Neural progenitor cell (in vitro differentiated cells): ENCODE measurements around the gene RMRP. TPM values are rescaled to one million over a fixed set of nuclear protein-coding genes. Genes with fewer than 3 reads are reported as not detected.
"Not testable (repeated sequence)": the region's sequence is repeated elsewhere in the genome, so short reads cannot be mapped to it uniquely, and the experiment has no call there.

Experiments used
- DNase-seq: peaks from one replicate; pipeline ENCODE4 v3.0.0-alpha.2; 2016; ENCODE audit warnings: low spot score
- H2AFZ ChIP-seq: fragments of 200-600 bp; sonication (generic); replicated peaks from 2 replicates; pipeline ENCODE4 v1.6.1; 2016; ENCODE audit warnings: antibody characterized with exemption
- H3F3A ChIP-seq: fragments of 200-600 bp; sonication (generic); 2 replicates; pipeline ENCODE4 v1.6.1; 2016; ENCODE audit warnings: antibody characterized with exemption, low read depth
- H3K27ac ChIP-seq: fragments of 200-600 bp; sonication (generic); 2 replicates; pipeline ENCODE4 v1.5.1; 2016; ENCODE audit warnings: mild to moderate bottlenecking
- H3K27me3 ChIP-seq: fragments of 200-600 bp; sonication (generic); 2 replicates; pipeline ENCODE4 v1.6.1; 2016; ENCODE audit warnings: mild to moderate bottlenecking, moderate library complexity
- H3K36me3 ChIP-seq: fragments of 200-600 bp; sonication (generic); 2 replicates; pipeline ENCODE4 v1.5.1; 2016
- H3K4me1 ChIP-seq: fragments of 200-600 bp; sonication (generic); 2 replicates; pipeline ENCODE4 v1.6.1; 2016; ENCODE audit warnings: mixed run types
- H3K4me2 ChIP-seq: fragments of 200-600 bp; sonication (generic); 2 replicates; pipeline ENCODE4 v1.6.1; 2016
- H3K4me3 ChIP-seq: fragments of 200-600 bp; sonication (generic); 2 replicates; pipeline ENCODE4 v1.5.1; 2016
- H3K79me2 ChIP-seq: fragments of 200-600 bp; sonication (generic); 2 replicates; pipeline ENCODE4 v1.6.1; 2016; ENCODE audit warnings: low read depth
- H3K9ac ChIP-seq: fragments of 200-600 bp; sonication (generic); 2 replicates; pipeline ENCODE4 v1.6.1; 2016
- H3K9me3 ChIP-seq: fragments of 200-600 bp; sonication (generic); 2 replicates; pipeline ENCODE4 v1.5.1; 2016; ENCODE audit warnings: low read depth
- H4K20me1 ChIP-seq: fragments of 200-600 bp; sonication (generic); 2 replicates; pipeline ENCODE4 v1.6.1; 2016; ENCODE audit warnings: low read depth
- H3K27ac Mint-ChIP-seq: 3 replicates; pipeline ENCODE4 v1.8.0; 2021; ENCODE audit warnings: mixed read lengths
- H3K27me3 Mint-ChIP-seq: 2 replicates; pipeline ENCODE4 v1.8.0; 2022; ENCODE audit warnings: low read depth, mild to moderate bottlenecking, inconsistent platforms, moderate library complexity, mixed read lengths; ENCODE audit not compliant: insufficient read depth
- H3K36me3 Mint-ChIP-seq: 3 replicates; pipeline ENCODE4 v1.8.0; 2021; ENCODE audit warnings: mixed read lengths
- H3K4me1 Mint-ChIP-seq: 3 replicates; pipeline ENCODE4 v1.8.0; 2021; ENCODE audit warnings: mixed read lengths
- H3K4me3 Mint-ChIP-seq: 3 replicates; pipeline ENCODE4 v1.8.0; 2021; ENCODE audit warnings: mild to moderate bottlenecking, moderate library complexity, mixed read lengths
- H3K9me3 Mint-ChIP-seq: 3 replicates; pipeline ENCODE4 v1.8.0; 2020; ENCODE audit warnings: mixed read lengths
- CTCF ChIP-seq: fragments of 200-600 bp; sonication (generic); IDR thresholded peaks from 2 replicates; pipeline ENCODE4 v1.5.1; 2017; ENCODE audit warnings: antibody characterized with exemption, mild to moderate bottlenecking
- EZH2 ChIP-seq: fragments of 200-600 bp; sonication (generic); IDR thresholded peaks from 2 replicates; pipeline ENCODE4 v1.6.1; 2017; ENCODE audit warnings: antibody characterized with exemption, mild to moderate bottlenecking, moderate library complexity
- EZH2phosphoT487 ChIP-seq: fragments of 200-600 bp; sonication (generic); IDR thresholded peaks from 2 replicates; pipeline ENCODE4 v1.6.1; 2017; ENCODE audit warnings: antibody characterized with exemption
- total RNA-seq: library from RNA; depleted of rRNA; stranded (reverse); fragments of >200 nt; gene quantifications from 2 replicates; pipeline ENCODE4 v1.2.3, GENCODE V29; 2015; ENCODE audit warnings: low replicate concordance

Gene RMRP
- total RNA-seq, 1 donor from 2014 or later, result 2,709 TPM

DNA sequence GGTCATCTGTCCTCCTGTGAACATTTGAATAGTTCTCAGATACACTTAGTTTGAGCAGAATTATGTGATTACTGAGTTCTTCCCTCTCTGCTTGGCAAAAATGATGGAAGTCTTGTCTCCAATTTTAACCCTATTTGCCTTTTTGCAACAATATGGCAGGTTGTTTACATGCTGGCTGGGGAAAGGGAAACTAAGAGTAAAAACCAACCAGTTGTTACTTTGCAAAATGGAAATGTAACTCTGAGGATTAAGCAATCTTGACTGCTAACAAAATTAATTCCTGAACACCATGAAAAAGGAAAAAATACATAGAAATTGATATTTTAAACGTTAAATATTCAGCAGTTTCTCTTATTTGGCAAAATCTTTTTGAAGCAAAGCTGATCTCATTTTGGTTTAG is 18.2 kb downstream of the RMRP start:
- peaks cover under 1% of the 10 kb centered on the region for H3K27me3 Mint-ChIP-seq

GRCh38 chr9:35639225-35639624 is 18.6 kb downstream of the RMRP start:
- not testable (repeated sequence) for H3K9me3 ChIP-seq, H3K4me2 ChIP-seq, H3K9me3 Mint-ChIP-seq, H4K20me1 ChIP-seq, H3K27me3 ChIP-seq, H3K36me3 ChIP-seq, H2AFZ ChIP-seq, H3K4me1 ChIP-seq, H3K27me3 Mint-ChIP-seq, H3K4me3 Mint-ChIP-seq, H3K27ac Mint-ChIP-seq, H3K9ac ChIP-seq, H3K79me2 ChIP-seq, DNase-seq, H3K4me1 Mint-ChIP-seq, H3K27ac ChIP-seq, H3F3A ChIP-seq, H3K4me3 ChIP-seq
- peaks cover 11% of the 10 kb centered on the region for H3K36me3 Mint-ChIP-seq

More for the DNA sequence above, 18.2 kb downstream of the RMRP start:
- Mint-ChIP-seq H3K4me1 (peaks cover 4% of the 10 kb centered on the region), H3K9me3 (peaks cover 8% of the 10 kb centered on the region), H3K4me3 (no peak overlapping the region), H3K27ac (no peak overlapping the region), H3K36me3 (peaks cover 11% of the 10 kb centered on the region)
- Histone ChIP-seq H3K4me1 (no peaks in the 10 kb centered on the region), H3K4me3 (no peak overlapping the region), H3K27me3 (no peaks in the 10 kb centered on the region), H3K4me2 (no peak overlapping the region), H3K79me2 (no peaks in the 10 kb centered on the region), H4K20me1 (no peaks in the 10 kb centered on the region), H3K27ac (no peak overlapping the region), H3K9ac (no peak overlapping the region), H2AFZ (no peak overlapping the region), H3F3A (no peaks in the 10 kb centered on the region), H3K9me3 (no peaks in the 10 kb centered on the region), H3K36me3 (no peaks in the 10 kb centered on the region)
- TF ChIP-seq EZH2phosphoT487 (no peak), CTCF (no peak), EZH2 (no peak)
- no peak for DNase-seq

- not testable (repeated sequence) for H3K27ac Mint-ChIP-seq, H3K4me3 ChIP-seq, H4K20me1 ChIP-seq, H3K4me3 Mint-ChIP-seq, H3K4me1 Mint-ChIP-seq, H3K4me1 ChIP-seq, H3K4me2 ChIP-seq, H3K9me3 Mint-ChIP-seq, H3F3A ChIP-seq, DNase-seq, H3K9ac ChIP-seq, H3K36me3 ChIP-seq, H2AFZ ChIP-seq, H3K79me2 ChIP-seq, H3K27me3 ChIP-seq, H3K27me3 Mint-ChIP-seq, H3K9me3 ChIP-seq, H3K27ac ChIP-seq
- H3K36me3 Mint-ChIP-seq, result peaks cover 11% of the 10 kb centered on the region
Measured at GRCh38 chr9:35638751-35639150, 19.1 kb downstream of the RMRP start.

GRCh38 chr9:35637427-35637955 is 20.3 kb downstream of the RMRP start:
- not testable (repeated sequence) for H3K36me3 ChIP-seq, H3K27me3 ChIP-seq, DNase-seq, H3F3A ChIP-seq, H3K4me3 ChIP-seq, H3K79me2 ChIP-seq, H3K27me3 Mint-ChIP-seq, H3K27ac ChIP-seq, H3K27ac Mint-ChIP-seq, H3K4me1 ChIP-seq, H3K4me3 Mint-ChIP-seq, H2AFZ ChIP-seq, H3K9me3 ChIP-seq, H4K20me1 ChIP-seq, H3K9me3 Mint-ChIP-seq, H3K4me2 ChIP-seq, H3K9ac ChIP-seq, H3K4me1 Mint-ChIP-seq
- peaks cover 11% of the 10 kb centered on the region for H3K36me3 Mint-ChIP-seq

- H3K4me1 ChIP-seq, H4K20me1 ChIP-seq, H2AFZ ChIP-seq, H3K9me3 ChIP-seq, H3K27me3 Mint-ChIP-seq, H3K27ac ChIP-seq, H3K4me3 Mint-ChIP-seq, H3K27me3 ChIP-seq, H3K27ac Mint-ChIP-seq, H3K36me3 ChIP-seq, H3K4me2 ChIP-seq, H3K4me1 Mint-ChIP-seq, H3K9ac ChIP-seq, DNase-seq, H3K79me2 ChIP-seq, H3K4me3 ChIP-seq, H3K9me3 Mint-ChIP-seq, H3F3A ChIP-seq: not testable (repeated sequence)
- peaks cover 11% of the 10 kb centered on the region for H3K36me3 Mint-ChIP-seq
Measured at GRCh38 chr9:35636877-35637246, 21.0 kb downstream of the RMRP start.
